ENCODE data around the gene NTSR1. TPM values are rescaled to one million over a fixed set of nuclear protein-coding genes. Genes with fewer than 3 reads are reported as not detected.
A peak's percentile ranks its signal among the peaks of the same experiment; 100 is the strongest.

Gene NTSR1
- total RNA-seq, 1 donor from 2014 or later: 0.26 TPM

GRCh38 chr20:62782149-62782892 lies 73.7 kb downstream of the NTSR1 start:
- no peaks in the 10 kb centered on the region for H4K20me1 ChIP-seq (ENCODE audit: low read depth)
- no peak overlapping the region for H3K9ac ChIP-seq
- no peak overlapping the region for H3K4me3 Mint-ChIP-seq
- no peaks in the 10 kb centered on the region for H3K36me3 ChIP-seq
- peaks cover 24% of the 10 kb centered on the region for H3K4me1 Mint-ChIP-seq
- H3K27ac Mint-ChIP-seq: peak overlapping the region; percentile 34
- no peak overlapping the region for H3K4me3 ChIP-seq
- H3K79me2 ChIP-seq (ENCODE audit: low read depth): no peaks in the 10 kb centered on the region
- TF ChIP-seq EZH2 (IDR thresholded peaks at IDR 0.05): no peak
- TF ChIP-seq EZH2phosphoT487 (IDR thresholded peaks at IDR 0.05): no peak
- peak; percentile 27 for TF ChIP-seq CTCF (IDR thresholded peaks at IDR 0.05)
- H3F3A ChIP-seq (ENCODE audit: low read depth): peaks cover 10% of the 10 kb centered on the region
- H3K9me3 Mint-ChIP-seq: no peaks in the 10 kb centered on the region
- H3K36me3 Mint-ChIP-seq: no peaks in the 10 kb centered on the region
- no peak overlapping the region for H3K27ac ChIP-seq
- no peaks in the 10 kb centered on the region for H3K27me3 ChIP-seq
- H3K4me1 ChIP-seq: peaks cover 17% of the 10 kb centered on the region
- H3K9me3 ChIP-seq (ENCODE audit: low read depth): no peaks in the 10 kb centered on the region
- peaks cover 3% of the 10 kb centered on the region for H3K27me3 Mint-ChIP-seq (ENCODE audit: insufficient read depth, low read depth)
- H3K4me2 ChIP-seq: no peak overlapping the region
- no peak overlapping the region for H2AFZ ChIP-seq (replicated peaks)
- peak; percentile 48 for DNase-seq (ENCODE audit: low spot score)

- Mint-ChIP-seq H3K27me3 (ENCODE audit: insufficient read depth, low read depth) (peaks cover 5% of the 10 kb centered on the region), H3K4me1 (peaks cover 24% of the 10 kb centered on the region), H3K27ac (peak overlapping the region; percentile 34), H3K36me3 (no peaks in the 10 kb centered on the region), H3K4me3 (no peak overlapping the region), H3K9me3 (no peaks in the 10 kb centered on the region)
- Histone ChIP-seq H4K20me1 (ENCODE audit: low read depth) (no peaks in the 10 kb centered on the region), H3K4me1 (peaks cover 17% of the 10 kb centered on the region), H3K27ac (no peak overlapping the region), H3K79me2 (ENCODE audit: low read depth) (no peaks in the 10 kb centered on the region), H3K4me3 (no peak overlapping the region), H3K9me3 (ENCODE audit: low read depth) (no peaks in the 10 kb centered on the region), H3K36me3 (no peaks in the 10 kb centered on the region), H3K4me2 (no peak overlapping the region), H3F3A (ENCODE audit: low read depth) (peaks cover 10% of the 10 kb centered on the region), H3K9ac (no peak overlapping the region), H2AFZ (replicated peaks) (no peak overlapping the region), H3K27me3 (no peaks in the 10 kb centered on the region)
- no peak for DNase-seq (ENCODE audit: low spot score)
- TF ChIP-seq CTCF (IDR thresholded peaks at IDR 0.05): no peak
- TF ChIP-seq EZH2 (IDR thresholded peaks at IDR 0.05): no peak
- TF ChIP-seq EZH2phosphoT487 (IDR thresholded peaks at IDR 0.05): no peak
Observed at GRCh38 chr20:62782893-62783278, 74.2 kb downstream of the NTSR1 start.

- H3K27me3 Mint-ChIP-seq (ENCODE audit: insufficient read depth, low read depth): peaks cover 7% of the 10 kb centered on the region
- no peaks in the 10 kb centered on the region for H3K36me3 Mint-ChIP-seq
- TF ChIP-seq EZH2 (IDR thresholded peaks at IDR 0.05) (no peak), CTCF (IDR thresholded peaks at IDR 0.05) (no peak)
- Histone ChIP-seq H3K9me3 (ENCODE audit: low read depth) (no peaks in the 10 kb centered on the region), H3K79me2 (ENCODE audit: low read depth) (no peaks in the 10 kb centered on the region), H3K9ac (no peak overlapping the region), H3K36me3 (no peaks in the 10 kb centered on the region), H3K27me3 (no peaks in the 10 kb centered on the region), H3K4me2 (no peak overlapping the region), H3K4me1 (peaks cover 17% of the 10 kb centered on the region), H2AFZ (replicated peaks) (no peak overlapping the region), H4K20me1 (ENCODE audit: low read depth) (no peaks in the 10 kb centered on the region), H3F3A (ENCODE audit: low read depth) (peaks cover 10% of the 10 kb centered on the region), H3K4me3 (no peak overlapping the region), H3K27ac (no peak overlapping the region)
- no peaks in the 10 kb centered on the region for H3K9me3 Mint-ChIP-seq
- no peak for DNase-seq (ENCODE audit: low spot score)
- H3K27ac Mint-ChIP-seq: no peak overlapping the region
- peaks cover 29% of the 10 kb centered on the region for H3K4me1 Mint-ChIP-seq
- H3K4me3 Mint-ChIP-seq: no peak overlapping the region
Observed at GRCh38 chr20:62784497-62784896, 75.9 kb downstream of the NTSR1 start.

Measured in neural progenitor cell (in vitro differentiated cells).